IPS-20b (cell line): Measurements from ENCODE around the gene ALOX15B.

Experiments
- H3K27ac ChIP-seq: one replicate; pipeline ENCODE4 v1.5.1; 2013; ENCODE audit warnings: low read length
- H3K27me3 ChIP-seq: 2 replicates; pipeline ENCODE4 v1.6.1; 2013; ENCODE audit warnings: mild to moderate bottlenecking, low read length, inconsistent platforms; ENCODE audit not compliant: insufficient read depth
- H3K36me3 ChIP-seq: 2 replicates; pipeline ENCODE4 v1.6.1; 2013; ENCODE audit warnings: low read depth, mild to moderate bottlenecking, inconsistent platforms, low read length, moderate library complexity; ENCODE audit not compliant: insufficient read depth
- H3K4me1 ChIP-seq: 2 replicates; pipeline ENCODE4 v1.6.1; 2013; ENCODE audit warnings: mild to moderate bottlenecking, control low read depth, inconsistent platforms, low read length, moderate library complexity; ENCODE audit not compliant: insufficient read depth
- H3K4me3 ChIP-seq: 2 replicates; pipeline ENCODE4 v1.5.1; 2013; ENCODE audit warnings: mild to moderate bottlenecking, low read length, inconsistent platforms
- H3K9ac ChIP-seq: 2 replicates; pipeline ENCODE4 v1.6.1; 2013; ENCODE audit warnings: low read depth, mild to moderate bottlenecking, inconsistent platforms, low read length, moderate library complexity
- H3K9me3 ChIP-seq: 2 replicates; pipeline ENCODE4 v1.6.1; 2013; ENCODE audit warnings: mild to moderate bottlenecking, low read depth, low read length, inconsistent platforms; ENCODE audit not compliant: insufficient read depth

ALOX15B gene

DNA sequence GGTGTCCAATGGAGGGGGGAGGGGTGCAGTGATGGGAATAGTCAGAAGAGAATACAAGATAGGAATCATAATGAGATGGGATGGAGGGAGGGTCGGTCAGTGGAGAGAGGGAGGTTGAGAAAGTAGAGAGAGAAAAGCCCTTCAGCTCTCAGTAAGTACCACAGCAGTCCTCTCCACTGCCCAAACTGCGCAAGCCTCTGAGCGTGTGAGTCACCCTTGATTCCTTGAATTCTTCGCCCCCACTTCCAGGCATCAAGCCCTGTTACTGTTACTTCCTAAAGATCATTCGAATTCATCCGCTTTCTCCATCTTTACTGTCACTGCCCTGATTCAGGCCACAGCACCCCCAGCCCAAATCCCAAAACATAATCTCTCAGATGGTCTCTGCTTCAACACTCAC is 34.0 kb upstream of the ALOX15B start:
- H3K4me3 ChIP-seq: no peak overlapping the region
- H3K27me3 ChIP-seq: peaks cover 68% of the 10 kb centered on the region
- H3K36me3 ChIP-seq: no peaks in the 10 kb centered on the region
- no peak overlapping the region for H3K9ac ChIP-seq
- no peaks in the 10 kb centered on the region for H3K4me1 ChIP-seq
- no peaks in the 10 kb centered on the region for H3K9me3 ChIP-seq
- no peak overlapping the region for H3K27ac ChIP-seq

DNA sequence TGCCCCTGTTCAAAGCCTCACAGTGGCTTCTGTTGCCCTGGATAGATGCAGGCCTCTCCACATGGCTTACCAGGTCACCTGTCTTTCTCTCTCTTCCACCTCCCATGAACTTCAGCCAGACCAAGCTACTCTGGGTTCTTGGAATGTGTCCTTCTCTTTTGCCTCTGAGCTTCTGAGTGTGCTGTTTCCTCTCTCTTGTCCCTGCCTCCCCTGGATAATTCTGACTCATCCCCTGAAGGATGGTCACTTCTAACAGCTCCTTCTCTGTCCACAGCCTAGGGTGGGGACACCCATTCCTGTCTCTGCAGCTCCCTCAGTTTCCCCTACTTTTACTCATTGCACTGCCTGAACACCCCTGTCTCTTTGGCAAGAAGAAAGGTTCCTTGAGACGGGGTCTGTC is 33.5 kb upstream of the ALOX15B start:
- no peaks in the 10 kb centered on the region for H3K9me3 ChIP-seq
- H3K9ac ChIP-seq: no peak overlapping the region
- no peak overlapping the region for H3K27ac ChIP-seq
- H3K4me1 ChIP-seq: no peaks in the 10 kb centered on the region
- H3K4me3 ChIP-seq: no peak overlapping the region
- H3K36me3 ChIP-seq: no peaks in the 10 kb centered on the region
- H3K27me3 ChIP-seq: peaks cover 64% of the 10 kb centered on the region

DNA sequence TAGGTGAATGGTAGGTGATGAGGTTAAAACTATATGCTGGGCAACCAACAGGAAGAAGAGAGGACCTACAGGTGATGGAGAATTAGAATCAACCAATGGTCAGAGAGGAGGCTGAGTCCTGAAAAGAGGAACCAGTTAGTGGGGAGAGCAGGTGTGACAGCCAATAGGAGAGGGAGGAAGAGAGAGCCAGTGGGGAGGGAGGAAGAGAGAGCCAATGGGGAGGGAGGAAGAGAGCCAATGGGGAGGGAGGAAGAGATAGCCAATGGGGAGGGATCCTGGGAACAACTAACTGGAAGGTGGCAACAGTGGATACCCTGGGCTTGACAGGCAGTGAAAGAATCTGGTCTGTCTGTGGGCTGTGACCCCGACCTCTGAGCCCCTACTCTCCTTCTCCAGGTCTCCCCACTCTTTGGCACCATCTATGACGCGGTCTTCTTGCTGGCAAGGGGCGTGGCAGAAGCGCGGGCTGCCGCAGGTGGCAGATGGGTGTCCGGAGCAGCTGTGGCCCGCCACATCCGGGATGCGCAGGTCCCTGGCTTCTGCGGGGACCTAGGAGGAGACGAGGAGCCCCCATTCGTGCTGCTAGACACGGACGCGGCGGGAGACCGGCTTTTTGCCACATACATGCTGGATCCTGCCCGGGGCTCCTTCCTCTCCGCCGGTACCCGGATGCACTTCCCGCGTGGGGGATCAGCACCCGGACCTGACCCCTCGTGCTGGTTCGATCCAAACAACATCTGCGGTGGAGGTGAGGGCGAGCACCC is 32.7 kb upstream of the ALOX15B start:
- H3K27me3 ChIP-seq: peaks cover 56% of the 10 kb centered on the region
- no peak overlapping the region for H3K27ac ChIP-seq

DNA sequence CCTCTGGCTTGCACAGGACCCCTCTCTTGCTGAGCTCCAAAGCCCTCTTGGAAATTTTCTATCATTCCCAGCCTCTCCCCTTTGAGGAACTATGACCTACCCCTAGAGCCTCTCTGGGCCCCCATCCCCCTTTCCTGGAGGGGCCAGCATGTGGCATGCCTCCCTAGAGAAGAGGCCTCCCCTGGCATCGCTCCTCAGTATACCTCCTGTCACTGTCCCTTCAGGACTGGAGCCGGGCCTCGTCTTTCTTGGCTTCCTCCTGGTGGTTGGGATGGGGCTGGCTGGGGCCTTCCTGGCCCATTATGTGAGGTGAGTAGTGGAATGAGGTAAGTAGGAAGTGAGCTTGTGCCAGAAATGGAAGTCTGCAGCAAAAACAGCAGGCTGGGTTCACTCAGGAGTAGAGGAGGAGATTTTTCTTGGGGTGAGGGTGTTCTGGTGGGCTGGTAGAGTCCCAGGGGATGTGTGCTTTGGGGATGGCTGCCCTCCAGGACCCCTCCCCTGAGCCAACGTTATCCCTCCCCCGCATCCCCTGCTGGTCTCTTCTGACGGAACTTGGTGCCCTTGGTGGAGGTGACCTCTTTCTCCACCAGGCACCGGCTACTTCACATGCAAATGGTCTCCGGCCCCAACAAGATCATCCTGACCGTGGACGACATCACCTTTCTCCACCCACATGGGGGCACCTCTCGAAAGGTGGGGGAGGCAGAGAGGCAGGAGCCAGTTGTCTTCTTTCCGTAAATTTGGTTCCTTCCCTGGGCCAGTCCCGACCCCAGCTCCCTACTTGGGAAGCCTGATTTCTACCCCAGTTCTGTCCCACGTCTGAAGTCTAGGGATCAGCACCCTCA is 31.8 kb upstream of the ALOX15B start:
- Histone ChIP-seq H3K4me3 (no peak overlapping the region), H3K4me1 (no peaks in the 10 kb centered on the region), H3K36me3 (no peaks in the 10 kb centered on the region), H3K27me3 (peaks cover 47% of the 10 kb centered on the region), H3K9me3 (no peaks in the 10 kb centered on the region), H3K27ac (no peak overlapping the region), H3K9ac (no peak overlapping the region)

More for the DNA sequence above, 32.7 kb upstream of the ALOX15B start:
- Histone ChIP-seq H3K4me1 (no peaks in the 10 kb centered on the region), H3K9ac (no peak overlapping the region), H3K9me3 (no peaks in the 10 kb centered on the region), H3K36me3 (no peaks in the 10 kb centered on the region), H3K4me3 (no peak overlapping the region)

DNA sequence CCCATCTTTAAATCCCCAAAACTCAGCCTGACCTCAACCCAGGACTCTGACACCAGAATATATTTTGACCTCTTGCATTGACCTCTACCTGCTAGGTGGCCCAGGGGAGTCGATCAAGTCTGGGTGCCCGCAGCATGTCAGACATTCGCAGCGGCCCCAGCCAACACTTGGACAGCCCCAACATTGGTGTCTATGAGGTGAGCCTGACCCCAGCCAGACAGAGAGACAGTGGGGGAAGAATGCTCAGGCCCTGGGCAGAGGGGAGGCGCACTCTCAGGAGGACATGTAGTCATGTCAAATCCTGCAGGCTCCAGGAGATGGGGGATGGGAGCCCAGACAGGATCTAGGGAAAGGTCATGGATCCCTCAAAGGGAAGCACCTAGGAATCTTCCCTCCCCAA is 31.0 kb upstream of the ALOX15B start:
- Histone ChIP-seq H3K27ac (no peak overlapping the region), H3K27me3 (peaks cover 45% of the 10 kb centered on the region), H3K36me3 (no peaks in the 10 kb centered on the region), H3K9ac (no peak overlapping the region), H3K4me1 (no peaks in the 10 kb centered on the region), H3K4me3 (no peak overlapping the region), H3K9me3 (no peaks in the 10 kb centered on the region)

DNA sequence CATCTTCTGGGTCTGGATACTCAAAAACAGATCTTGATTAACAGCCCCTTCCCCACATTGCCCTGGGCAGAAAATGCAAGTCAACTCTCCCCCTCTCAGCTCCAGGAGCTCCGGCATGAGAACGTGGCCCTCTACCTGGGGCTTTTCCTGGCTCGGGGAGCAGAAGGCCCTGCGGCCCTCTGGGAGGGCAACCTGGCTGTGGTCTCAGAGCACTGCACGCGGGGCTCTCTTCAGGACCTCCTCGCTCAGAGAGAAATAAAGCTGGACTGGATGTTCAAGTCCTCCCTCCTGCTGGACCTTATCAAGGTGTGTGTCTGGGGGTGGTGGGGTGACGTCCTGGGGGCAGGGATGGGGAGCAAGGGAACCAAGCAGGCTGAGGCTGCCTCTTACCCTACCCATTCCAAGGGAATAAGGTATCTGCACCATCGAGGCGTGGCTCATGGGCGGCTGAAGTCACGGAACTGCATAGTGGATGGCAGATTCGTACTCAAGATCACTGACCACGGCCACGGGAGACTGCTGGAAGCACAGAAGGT is 26.7 kb upstream of the ALOX15B start:
- Histone ChIP-seq H3K4me1 (no peaks in the 10 kb centered on the region), H3K9me3 (no peaks in the 10 kb centered on the region), H3K27me3 (peaks cover 51% of the 10 kb centered on the region), H3K9ac (no peak overlapping the region), H3K36me3 (no peaks in the 10 kb centered on the region), H3K4me3 (no peak overlapping the region), H3K27ac (no peak overlapping the region)

DNA sequence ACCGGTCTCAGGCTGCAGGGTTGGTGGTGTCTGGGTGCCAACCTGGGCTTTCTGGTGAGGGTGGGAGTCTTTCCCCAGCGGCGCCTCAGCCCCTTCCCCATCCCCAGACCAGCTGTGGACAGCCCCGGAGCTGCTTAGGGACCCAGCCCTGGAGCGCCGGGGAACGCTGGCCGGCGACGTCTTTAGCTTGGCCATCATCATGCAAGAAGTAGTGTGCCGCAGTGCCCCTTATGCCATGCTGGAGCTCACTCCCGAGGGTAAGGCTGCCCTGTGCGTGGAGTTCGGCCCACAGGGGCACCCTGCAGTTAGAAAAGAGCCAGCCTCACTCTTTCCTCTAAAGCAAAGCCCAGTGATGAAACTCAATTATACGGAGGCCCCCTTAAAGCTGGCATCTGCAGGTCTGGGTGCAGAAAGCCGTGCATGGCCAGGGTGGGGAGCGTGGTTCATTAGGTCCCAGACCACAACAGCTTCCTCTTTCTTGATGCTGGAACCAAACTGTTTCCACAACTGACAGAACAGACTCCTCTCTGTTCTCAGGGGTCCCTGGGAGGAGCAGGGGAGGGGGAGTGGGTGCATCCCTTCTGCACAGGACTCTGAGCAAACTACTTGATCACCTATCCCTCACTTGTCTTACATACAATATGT is 25.7 kb upstream of the ALOX15B start:
- H3K27me3 ChIP-seq: peaks cover 54% of the 10 kb centered on the region

DNA sequence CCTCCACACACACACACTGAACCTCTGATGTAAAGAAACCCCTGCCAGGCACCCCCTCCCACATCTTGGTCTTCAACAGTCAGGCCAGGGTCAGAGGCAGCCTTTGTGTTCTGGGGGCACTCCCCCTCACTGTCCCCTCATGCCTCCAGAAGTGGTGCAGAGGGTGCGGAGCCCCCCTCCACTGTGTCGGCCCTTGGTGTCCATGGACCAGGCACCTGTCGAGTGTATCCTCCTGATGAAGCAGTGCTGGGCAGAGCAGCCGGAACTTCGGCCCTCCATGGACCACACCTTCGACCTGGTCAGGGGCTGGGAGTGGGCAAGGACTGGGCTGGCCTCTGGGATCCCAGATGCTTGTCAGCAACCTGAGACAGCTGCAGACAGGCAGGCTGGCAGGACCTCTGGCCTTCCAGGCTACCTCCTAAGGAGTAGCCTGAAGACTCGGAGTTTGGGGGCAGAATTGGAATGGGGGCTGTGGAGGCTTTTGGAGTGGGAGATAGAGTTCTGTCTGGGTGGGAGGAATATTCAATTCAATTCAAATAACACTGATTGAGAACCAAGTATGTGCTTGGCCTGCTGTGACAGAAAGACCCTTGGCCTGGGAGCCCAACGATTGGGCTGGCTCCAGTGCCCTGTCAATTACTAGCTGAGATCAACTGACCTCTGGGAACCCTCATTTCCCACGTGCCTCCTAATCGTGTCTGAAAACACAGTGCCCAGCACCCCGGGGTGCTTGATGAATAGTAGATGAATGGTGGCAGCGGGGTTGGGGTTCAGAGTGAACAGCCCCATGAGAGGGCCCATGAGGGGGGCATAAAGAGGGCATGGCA is 24.9 kb upstream of the ALOX15B start:
- no peaks in the 10 kb centered on the region for H3K4me1 ChIP-seq
- no peak overlapping the region for H3K27ac ChIP-seq
- H3K27me3 ChIP-seq: peaks cover 54% of the 10 kb centered on the region
- no peak overlapping the region for H3K9ac ChIP-seq
- H3K36me3 ChIP-seq: no peaks in the 10 kb centered on the region
- H3K9me3 ChIP-seq: no peaks in the 10 kb centered on the region
- no peak overlapping the region for H3K4me3 ChIP-seq

More for the DNA sequence above, 25.7 kb upstream of the ALOX15B start:
- Histone ChIP-seq H3K27ac (no peak overlapping the region), H3K9me3 (no peaks in the 10 kb centered on the region), H3K9ac (no peak overlapping the region), H3K4me1 (no peaks in the 10 kb centered on the region), H3K4me3 (no peak overlapping the region), H3K36me3 (no peaks in the 10 kb centered on the region)

DNA sequence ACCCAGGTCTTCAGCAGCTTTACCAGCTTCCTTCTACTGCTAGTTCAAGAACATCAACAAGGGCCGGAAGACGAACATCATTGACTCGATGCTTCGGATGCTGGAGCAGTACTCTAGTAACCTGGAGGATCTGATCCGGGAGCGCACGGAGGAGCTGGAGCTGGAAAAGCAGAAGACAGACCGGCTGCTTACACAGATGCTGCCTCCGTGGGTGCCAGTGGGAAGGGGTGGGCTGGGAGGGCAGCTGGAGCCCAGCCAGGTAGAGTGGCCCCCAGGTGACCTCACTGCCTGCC is 24.4 kb upstream of the ALOX15B start:
- Histone ChIP-seq H3K36me3 (no peaks in the 10 kb centered on the region), H3K4me3 (no peak overlapping the region), H3K9ac (no peak overlapping the region), H3K27ac (no peak overlapping the region), H3K27me3 (peaks cover 54% of the 10 kb centered on the region), H3K9me3 (no peaks in the 10 kb centered on the region), H3K4me1 (no peaks in the 10 kb centered on the region)

DNA sequence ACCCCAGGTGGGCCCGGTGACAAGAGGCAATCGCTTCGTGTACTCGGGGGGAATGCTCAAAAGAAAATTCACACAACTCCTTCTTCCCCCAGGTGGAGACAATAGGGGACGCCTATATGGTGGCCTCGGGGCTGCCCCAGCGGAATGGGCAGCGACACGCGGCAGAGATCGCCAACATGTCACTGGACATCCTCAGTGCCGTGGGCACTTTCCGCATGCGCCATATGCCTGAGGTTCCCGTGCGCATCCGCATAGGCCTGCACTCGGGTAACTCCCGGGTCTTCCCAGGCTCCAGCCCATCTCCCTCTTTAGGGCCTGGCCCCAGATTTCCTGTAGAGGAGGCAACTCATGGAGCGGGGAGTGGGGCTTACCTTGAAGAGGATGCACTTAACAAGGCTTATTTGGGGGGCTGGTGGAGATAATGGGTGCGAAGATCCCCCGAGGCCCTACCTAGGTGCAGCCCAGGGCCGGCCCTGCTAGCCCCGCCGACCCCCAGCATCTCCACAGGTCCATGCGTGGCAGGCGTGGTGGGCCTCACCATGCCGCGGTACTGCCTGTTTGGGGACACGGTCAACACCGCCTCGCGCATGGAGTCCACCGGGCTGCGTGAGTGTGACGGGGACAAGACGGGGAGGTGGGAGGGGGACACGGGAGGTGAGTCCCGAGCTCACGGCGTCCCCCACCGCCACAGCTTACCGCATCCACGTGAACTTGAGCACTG is 23.5 kb upstream of the ALOX15B start:
- no peak overlapping the region for H3K9ac ChIP-seq
- peak overlapping the region; percentile 83; the same call in 1 of the 2 replicates for H3K4me3 ChIP-seq
- H3K27ac ChIP-seq: no peak overlapping the region
- H3K9me3 ChIP-seq: no peaks in the 10 kb centered on the region
- H3K36me3 ChIP-seq: no peaks in the 10 kb centered on the region
- no peaks in the 10 kb centered on the region for H3K4me1 ChIP-seq
- H3K27me3 ChIP-seq: peaks cover 54% of the 10 kb centered on the region
